Gastrocnemius medialis (tissue), 4 donors: ENCODE results near the gene TTLL5. TPM values are rescaled to one million over a fixed set of nuclear protein-coding genes. Genes with fewer than 3 reads are reported as not detected.
A peak's percentile ranks its signal among the peaks of the same experiment; 100 is the strongest.

Experiments used
- ATAC-seq, 2 donors: fragments of 150-250 bp; one replicate each; pipeline ENCODE4 v1.9.1; 2016
- DNase-seq, 2 donors: peaks; one replicate each; pipeline ENCODE4 v3.0.0-alpha.2; 2019
- H3K27ac ChIP-seq, 4 donors: fragments of 200-600 bp; sonication (generic); 1 replicate in 1 of 4; 2 replicates in 3 of 4; pipeline ENCODE4 v1.5.1; 2016 to 2018; ENCODE audit warnings: mild to moderate bottlenecking in 2 of 4, moderate library complexity in 1 of 4
- H3K27me3 ChIP-seq, 3 donors: fragments of 200-600 bp; sonication (generic) in 2 of 3; 1 replicate in 1 of 3; 2 replicates in 2 of 3; pipeline versions ENCODE4 v1.5.1 to v1.6.0; 2016 to 2019; ENCODE audit warnings: mild to moderate bottlenecking in 1 of 3, moderate library complexity in 1 of 3
- H3K36me3 ChIP-seq, 2 donors: fragments of 200-600 bp; sonication (generic) in 1 of 2; one replicate each; pipeline ENCODE4 v1.5.1; 2017 to 2018
- H3K4me1 ChIP-seq, 2 donors: fragments of 200-600 bp; sonication (generic) in 1 of 2; one replicate each; pipeline ENCODE4 v1.5.1; 2016 to 2017; ENCODE audit warnings: mild to moderate bottlenecking in 2 of 2
- H3K4me3 ChIP-seq, 4 donors: fragments of 200-600 bp; sonication (generic) in 3 of 4; 1 replicate in 1 of 4; 2 replicates in 3 of 4; pipeline ENCODE4 v1.5.1; 2016 to 2019; ENCODE audit warnings: mild to moderate bottlenecking in 2 of 4
- H3K9me3 ChIP-seq, 3 donors: fragments of 200-600 bp; sonication (generic) in 2 of 3; 1 replicate in 1 of 3; 2 replicates in 2 of 3; pipeline ENCODE4 v1.5.1; 2016 to 2019
- CTCF ChIP-seq, 5 experiments: fragments of 450-650 bp in 3 of 5; fragments of 200-600 bp in 2 of 5; sonication (generic) in 2 of 5; IDR thresholded peaks in 4 of 5; conservative IDR thresholded peaks in 1 of 5; 1 replicate in 4 of 5; 2 replicates in 1 of 5; pipeline ENCODE4 v1.5.1; 2016 to 2019; ENCODE audit warnings: antibody characterized with exemption in 5 of 5, mild to moderate bottlenecking in 3 of 5, moderate library complexity in 3 of 5
- POLR2A ChIP-seq, 2 donors: fragments of 450-650 bp; IDR thresholded peaks; one replicate each; pipeline ENCODE4 v1.6.1; 2017; ENCODE audit warnings: antibody characterized with exemption in 2 of 2, mild to moderate bottlenecking in 2 of 2, moderate library complexity in 2 of 2
- in situ Hi-C, 4 donors: fragments of 200-750 bp; cut with MboI; loops; one replicate each; pipeline versions ENCODE4 v1.15.0 to v1.8.0; 2017; ENCODE audit warnings: low sequenced_read_pairs in 4 of 4
- intact Hi-C: fragments of 100-400 bp; cut with DNase I; formaldehyde crosslinking; loops from one replicate; pipeline ENCODE4 v1.15.1; 2023; ENCODE audit warnings: low total_unique reads
- total RNA-seq, 4 donors: library from RNA; depleted of rRNA; stranded (reverse); fragments of >200 nt; gene quantifications; one replicate each; pipeline versions ENCODE4 v1.1.0 to v1.2.3, GENCODE V29; 2016

Gene TTLL5
- total RNA-seq, 4 donors from 2014 or later, result 9.1 to 36.0 (median 16.4) TPM

- ATAC-seq, result peak; percentile 72 to 77
- Histone ChIP-seq H3K9me3 (no peaks in the 10 kb centered on the region), H3K36me3 (no peaks in the 10 kb centered on the region), H3K4me3 (peak within 1 kb of the TSS; percentile 62 to 94 (median 74)), H3K27ac (peak within 1 kb of the TSS; percentile 89 to 97 (median 94)), H3K27me3 (no peaks in the 10 kb centered on the region), H3K4me1 (peaks cover 51 to 56% of the 10 kb centered on the region in 2 donors)
- DNase-seq, result peak; percentile 65 to 84
- TF ChIP-seq CTCF (IDR thresholded peaks at IDR 0.05 in 4 of 5, conservative IDR thresholded peaks at IDR 0.05 in 1 of 5) (no peak), POLR2A (IDR thresholded peaks at IDR 0.05) (peak; percentile 72 to 90)
- in situ Hi-C loops (loop anchor here in 3 of 4 donors (5.0 to 10.0 kb wide), 4 partner anchors 69 to 269 kb away; no protein-coding TSS in a partner anchor), intact Hi-C loops (loop anchor here (1.0 to 10.0 kb wide), 6 partner anchors 74 to 1097 kb away; partner anchors contain the start of genes DLST, ERG28, FLVCR2 and TTLL5)
These were observed 320.6 kb downstream of the TTLL5 start, which contains the start of gene TGFB3 for GRCh38 chr14:75981426-75982265. TGFB3 (minus strand) TSS chr14:75981995; CDS start chr14:75980893, 1,102 bp downstream.

GRCh38 chr14:75982266-75983018 lies 321.4 kb downstream of the TTLL5 start:
- Histone ChIP-seq H3K4me3 (peak overlapping the region; percentile 62 to 94 (median 74)), H3K27me3 (no peaks in the 10 kb centered on the region), H3K9me3 (no peaks in the 10 kb centered on the region), H3K36me3 (no peaks in the 10 kb centered on the region), H3K27ac (peak overlapping the region; percentile 89 to 97 (median 94)), H3K4me1 (peaks cover 49 to 53% of the 10 kb centered on the region in 2 donors)
- peak; percentile 67 to 75 for ATAC-seq
- TF ChIP-seq CTCF (IDR thresholded peaks at IDR 0.05 in 4 of 5, conservative IDR thresholded peaks at IDR 0.05 in 1 of 5) (peak in 4 of 5 experiments; percentile 59 to 89 (median 80)), POLR2A (IDR thresholded peaks at IDR 0.05) (no peak)
- in situ Hi-C loops (loop anchor here in 3 of 4 donors (5.0 to 10.0 kb wide), 4 partner anchors 70 to 270 kb away; no protein-coding TSS in a partner anchor), intact Hi-C loops (loop anchor here (1.0 to 10.0 kb wide), 6 partner anchors 75 to 1098 kb away; partner anchors contain the start of genes DLST, ERG28, FLVCR2 and TTLL5)
- DNase-seq, result peak; percentile 75 to 81

- Histone ChIP-seq H3K9me3 (no peaks in the 10 kb centered on the region), H3K27me3 (no peaks in the 10 kb centered on the region), H3K27ac (peak overlapping the region; percentile 89 to 97 (median 94)), H3K4me3 (peak overlapping the region; percentile 62 to 94 (median 74)), H3K4me1 (peaks cover 43 to 47% of the 10 kb centered on the region in 2 donors), H3K36me3 (no peaks in the 10 kb centered on the region)
- ATAC-seq (no peak), DNase-seq (no peak)
- intact Hi-C loops (loop anchor here (2.0 to 10.0 kb wide), 4 partner anchors 188 to 1098 kb away; partner anchors contain the start of genes DLST, ERG28, FLVCR2 and TTLL5), in situ Hi-C loops (loop anchor here in 3 of 4 donors (5.0 to 10.0 kb wide), 4 partner anchors 71 to 271 kb away; no protein-coding TSS in a partner anchor)
- TF ChIP-seq CTCF (IDR thresholded peaks at IDR 0.05 in 4 of 5, conservative IDR thresholded peaks at IDR 0.05 in 1 of 5) (no peak), POLR2A (IDR thresholded peaks at IDR 0.05) (no peak)
These were observed 321.9 kb downstream of the TTLL5 start for GRCh38 chr14:75983019-75983358.

GRCh38 chr14:75984674-75985073 lies 323.6 kb downstream of the TTLL5 start:
- ATAC-seq (no peak), DNase-seq (no peak)
- in situ Hi-C loops (loop anchor here (5.0 to 10.0 kb wide), 5 partner anchors 72 to 277 kb away; no protein-coding TSS in a partner anchor), intact Hi-C loops (loop anchor here (5.0 to 10.0 kb wide), 4 partner anchors 168 to 1100 kb away; partner anchors contain the start of genes DLST, ERG28, FLVCR2 and GPATCH2L)
- H3K9me3 ChIP-seq, result no peaks in the 10 kb centered on the region
- H3K27ac ChIP-seq, result peak overlapping the region in 1 of 4 donors; percentile 96
- no peaks in the 10 kb centered on the region for H3K36me3 ChIP-seq
- TF ChIP-seq CTCF (IDR thresholded peaks at IDR 0.05 in 4 of 5, conservative IDR thresholded peaks at IDR 0.05 in 1 of 5) (no peak), POLR2A (IDR thresholded peaks at IDR 0.05) (no peak)
- H3K27me3 ChIP-seq, result no peaks in the 10 kb centered on the region
- H3K4me3 ChIP-seq, result no peak overlapping the region
- H3K4me1 ChIP-seq, result peaks cover 40 to 43% of the 10 kb centered on the region in 2 donors
